Ishikawa (cell line): ENCODE results near the gene GTPBP4.

ENCODE experiments used
- CEBPB ChIP-seq: IDR thresholded peaks from 2 replicates; pipeline ENCODE4 v1.6.1; 2012
- CREB1 ChIP-seq: IDR thresholded peaks from 2 replicates; pipeline ENCODE4 v1.6.1; 2012; ENCODE audit warnings: low read depth
- EGR1 ChIP-seq: IDR thresholded peaks from 2 replicates; pipeline ENCODE4 v1.6.1; 2012
- EP300 ChIP-seq: IDR thresholded peaks from 2 replicates; pipeline ENCODE4 v1.6.1; 2012; ENCODE audit warnings: borderline replicate concordance
- FOXM1 ChIP-seq: IDR thresholded peaks from 2 replicates; pipeline ENCODE4 v1.6.1; 2012; ENCODE audit warnings: low read depth, borderline replicate concordance
- MAX ChIP-seq: IDR thresholded peaks from 2 replicates; pipeline ENCODE4 v1.6.1; 2012
- NFIC ChIP-seq: IDR thresholded peaks from 2 replicates; pipeline ENCODE4 v1.6.1; 2012
- RAD21 ChIP-seq: IDR thresholded peaks from 2 replicates; pipeline ENCODE4 v1.6.1; 2012; ENCODE audit warnings: low read depth
- REST ChIP-seq: IDR thresholded peaks from 2 replicates; pipeline ENCODE4 v1.6.1; 2012; ENCODE audit warnings: low read depth, mild to moderate bottlenecking
- TAF1 ChIP-seq: IDR thresholded peaks from 2 replicates; pipeline ENCODE4 v1.6.1; 2012; ENCODE audit warnings: low read depth, mild to moderate bottlenecking
- TCF12 ChIP-seq: IDR thresholded peaks from 2 replicates; pipeline ENCODE4 v1.6.1; 2012; ENCODE audit warnings: low read depth
- TEAD4 ChIP-seq: IDR thresholded peaks from 2 replicates; pipeline ENCODE4 v1.6.1; 2012
- YY1 ChIP-seq: IDR thresholded peaks from 2 replicates; pipeline ENCODE4 v1.6.1; 2012; ENCODE audit warnings: low read depth
- ZBTB7A ChIP-seq: IDR thresholded peaks from 2 replicates; pipeline ENCODE4 v1.6.1; 2012; ENCODE audit warnings: low read depth
- TF ChIP-seq, protein P1 (sequence below): IDR thresholded peaks from 2 replicates; pipeline ENCODE4 v1.6.1; 2012

GTPBP4 gene

GRCh38 chr10:983971-984655, 4.1 kb upstream of the GTPBP4 start:
- no peak for TF ChIP-seq EGR1
- TF ChIP-seq TAF1, result no peak
- TF ChIP-seq CREB1, result no peak
- no peak for TF ChIP-seq FOXM1
- TF ChIP-seq MAX, result no peak
- TF ChIP-seq EP300, result no peak
- no peak for TF ChIP-seq TEAD4
- no peak for TF ChIP-seq CEBPB
- TF ChIP-seq ZBTB7A, result no peak
- TF ChIP-seq YY1, result no peak
- no peak for TF ChIP-seq TCF12

GRCh38 chr10:985361-985760, 2.9 kb upstream of the GTPBP4 start:
- TF ChIP-seq REST (no peak), RAD21 (no peak), ZBTB7A (no peak), CREB1 (no peak), CEBPB (no peak), FOXM1 (no peak), YY1 (no peak)

- TF ChIP-seq TEAD4, result no peak
- TF ChIP-seq MAX, result no peak
- no peak for TF ChIP-seq FOXM1
- no peak for TF ChIP-seq EGR1
- TF ChIP-seq YY1, result no peak
- no peak for TF ChIP-seq REST
- TF ChIP-seq TCF12, result no peak
- no peak for TF ChIP-seq TAF1
Measured at GRCh38 chr10:986137-986825, 2.0 kb upstream of the GTPBP4 start.

GRCh38 chr10:986881-987619, 1.2 kb upstream of the GTPBP4 start:
- TF ChIP-seq, protein P1, sequence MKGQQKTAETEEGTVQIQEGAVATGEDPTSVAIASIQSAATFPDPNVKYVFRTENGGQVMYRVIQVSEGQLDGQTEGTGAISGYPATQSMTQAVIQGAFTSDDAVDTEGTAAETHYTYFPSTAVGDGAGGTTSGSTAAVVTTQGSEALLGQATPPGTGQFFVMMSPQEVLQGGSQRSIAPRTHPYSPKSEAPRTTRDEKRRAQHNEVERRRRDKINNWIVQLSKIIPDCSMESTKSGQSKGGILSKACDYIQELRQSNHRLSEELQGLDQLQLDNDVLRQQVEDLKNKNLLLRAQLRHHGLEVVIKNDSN, result no peak
- TF ChIP-seq MAX (no peak), NFIC (no peak), EP300 (no peak), YY1 (no peak), TAF1 (no peak), ZBTB7A (no peak), RAD21 (no peak), REST (no peak), CEBPB (no peak), FOXM1 (no peak)
